Rectal smooth muscle tissue (tissue), 1 donor: ENCODE data around the gene TMEM138.

ENCODE experiments used
- H3K27ac ChIP-seq: one replicate; pipeline ENCODE4 v1.7.0; 2013; ENCODE audit warnings: low read depth, low read length, inconsistent platforms
- H3K27me3 ChIP-seq: one replicate; pipeline ENCODE4 v1.7.0; 2013; ENCODE audit warnings: low read length; ENCODE audit not compliant: control insufficient read depth, insufficient read depth
- H3K36me3 ChIP-seq: one replicate; pipeline ENCODE4 v1.7.0; 2013; ENCODE audit warnings: low read length; ENCODE audit not compliant: control insufficient read depth, insufficient read depth
- H3K4me1 ChIP-seq: one replicate; pipeline ENCODE4 v1.7.0; 2013; ENCODE audit warnings: low read length; ENCODE audit not compliant: control insufficient read depth, insufficient read depth
- H3K4me3 ChIP-seq: one replicate; pipeline ENCODE4 v1.7.0; 2013; ENCODE audit warnings: low read length
- H3K9ac ChIP-seq: one replicate; pipeline ENCODE4 v1.7.0; 2013; ENCODE audit warnings: low read length

TMEM138 gene

DNA sequence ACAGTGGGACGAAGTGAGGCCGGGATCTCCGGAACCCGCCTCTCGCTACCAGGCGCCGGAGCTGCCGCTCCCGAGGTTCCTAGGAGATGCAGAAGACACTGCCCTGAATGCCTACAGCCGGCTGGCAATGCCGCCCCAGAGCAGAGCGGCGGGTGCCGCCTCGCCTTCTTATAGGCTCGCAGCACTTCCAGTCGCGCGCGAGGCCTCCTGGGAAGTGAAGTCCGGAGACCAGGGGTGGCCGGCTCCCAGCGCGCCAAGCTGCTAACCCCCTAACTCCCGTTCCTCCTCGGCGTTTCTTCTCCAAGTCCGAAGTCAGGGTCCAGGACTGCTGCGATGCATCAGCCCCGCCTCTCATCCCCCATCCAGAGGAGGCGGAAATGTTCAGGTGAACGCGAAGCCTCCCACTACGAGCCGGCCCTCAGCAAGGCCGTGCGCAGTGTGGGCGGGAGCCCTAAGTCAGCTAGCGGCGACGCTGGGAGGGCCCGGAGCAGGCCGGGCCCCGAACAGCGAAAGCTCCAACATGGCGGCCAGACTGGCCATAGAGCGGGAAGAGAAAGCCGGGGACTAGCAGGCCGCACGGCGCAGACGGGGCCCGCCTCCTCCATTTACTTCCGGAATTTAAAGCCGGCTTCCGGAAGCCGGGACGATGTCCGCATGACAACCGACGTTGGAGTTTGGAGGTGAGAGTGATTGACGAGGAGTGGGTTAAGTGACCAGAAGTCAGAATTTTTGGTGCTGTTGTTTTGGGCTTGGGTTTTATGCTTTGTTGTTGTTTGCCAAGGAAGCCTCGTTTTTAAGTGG lies at the start of gene TMEM138, which contains the start of gene CYB561A3:
Gene TMEM138 (plus strand): TSS at position 634 of the 801 bp plus-strand sequence. CDS start 2,017 bp downstream, outside the sequence.
Gene CYB561A3 (minus strand): TSS at position 142 of the 801 bp plus-strand sequence. CDS start 5,169 bp downstream, outside the sequence.
- peaks cover 10% of the 10 kb centered on the region for H3K36me3 ChIP-seq
- H3K4me3 ChIP-seq: peak within 1 kb of the TSS; percentile 83
- H3K9ac ChIP-seq: peak within 1 kb of the TSS; percentile 97
- H3K4me1 ChIP-seq: peaks cover 5% of the 10 kb centered on the region
- peak within 1 kb of the TSS; percentile 99 for H3K27ac ChIP-seq
- H3K27me3 ChIP-seq: no peaks in the 10 kb centered on the region

GRCh38 chr11:61315260-61315659 lies 46.9 kb upstream of the TMEM138 start:
- no peaks in the 10 kb centered on the region for H3K4me1 ChIP-seq
- no peak overlapping the region for H3K9ac ChIP-seq
- no peak overlapping the region for H3K4me3 ChIP-seq
- no peaks in the 10 kb centered on the region for H3K27me3 ChIP-seq
- H3K36me3 ChIP-seq: peaks cover 47% of the 10 kb centered on the region
- no peak overlapping the region for H3K27ac ChIP-seq

GRCh38 chr11:61325649-61326414 lies 36.3 kb upstream of the TMEM138 start:
- no peak overlapping the region for H3K4me3 ChIP-seq
- H3K36me3 ChIP-seq: peaks cover 47% of the 10 kb centered on the region
- no peak overlapping the region for H3K27ac ChIP-seq
- no peaks in the 10 kb centered on the region for H3K4me1 ChIP-seq
- no peaks in the 10 kb centered on the region for H3K27me3 ChIP-seq
- H3K9ac ChIP-seq: no peak overlapping the region

GRCh38 chr11:61327669-61328071 lies 34.5 kb upstream of the TMEM138 start:
- no peak overlapping the region for H3K27ac ChIP-seq
- H3K36me3 ChIP-seq: peaks cover 34% of the 10 kb centered on the region
- H3K4me3 ChIP-seq: no peak overlapping the region
- H3K27me3 ChIP-seq: no peaks in the 10 kb centered on the region
- H3K9ac ChIP-seq: no peak overlapping the region
- peaks cover 3% of the 10 kb centered on the region for H3K4me1 ChIP-seq

DNA sequence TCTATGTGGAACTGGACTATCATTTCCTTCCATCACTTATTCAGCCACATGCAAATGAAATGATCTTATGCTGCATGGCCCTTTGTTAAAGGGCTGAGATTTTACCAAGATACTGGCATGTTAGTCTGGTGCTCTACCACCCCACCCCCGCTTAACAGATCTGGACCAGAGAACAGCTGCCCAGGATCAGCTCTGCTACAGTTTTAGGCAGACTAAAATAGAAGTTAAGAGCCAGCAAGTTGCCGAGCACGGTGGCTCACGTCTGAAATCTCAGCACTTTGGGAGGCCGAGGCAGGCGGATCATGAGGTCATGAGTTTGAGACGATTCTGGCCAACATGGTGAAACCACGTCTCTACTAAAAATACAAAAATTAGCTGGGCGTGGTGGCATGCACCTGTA lies 33.8 kb upstream of the TMEM138 start:
- H3K27ac ChIP-seq: no peak overlapping the region
- H3K9ac ChIP-seq: no peak overlapping the region
- H3K4me3 ChIP-seq: no peak overlapping the region
- H3K4me1 ChIP-seq: peaks cover 3% of the 10 kb centered on the region
- H3K36me3 ChIP-seq: peaks cover 28% of the 10 kb centered on the region
- H3K27me3 ChIP-seq: no peaks in the 10 kb centered on the region

- H3K4me1 ChIP-seq: peaks cover 8% of the 10 kb centered on the region
- H3K4me3 ChIP-seq: no peak overlapping the region
- H3K27me3 ChIP-seq: no peaks in the 10 kb centered on the region
- H3K36me3 ChIP-seq: peaks cover 16% of the 10 kb centered on the region
- H3K9ac ChIP-seq: no peak overlapping the region
- no peak overlapping the region for H3K27ac ChIP-seq
Observed at GRCh38 chr11:61329871-61330270, 32.3 kb upstream of the TMEM138 start.

- H3K27ac ChIP-seq: no peak overlapping the region
- peak overlapping the region; percentile 96 for H3K4me3 ChIP-seq
- no peaks in the 10 kb centered on the region for H3K27me3 ChIP-seq
- peaks cover 8% of the 10 kb centered on the region for H3K4me1 ChIP-seq
- no peak overlapping the region for H3K9ac ChIP-seq
- peaks cover 9% of the 10 kb centered on the region for H3K36me3 ChIP-seq
Observed at GRCh38 chr11:61331651-61332050, 30.5 kb upstream of the TMEM138 start.

DNA sequence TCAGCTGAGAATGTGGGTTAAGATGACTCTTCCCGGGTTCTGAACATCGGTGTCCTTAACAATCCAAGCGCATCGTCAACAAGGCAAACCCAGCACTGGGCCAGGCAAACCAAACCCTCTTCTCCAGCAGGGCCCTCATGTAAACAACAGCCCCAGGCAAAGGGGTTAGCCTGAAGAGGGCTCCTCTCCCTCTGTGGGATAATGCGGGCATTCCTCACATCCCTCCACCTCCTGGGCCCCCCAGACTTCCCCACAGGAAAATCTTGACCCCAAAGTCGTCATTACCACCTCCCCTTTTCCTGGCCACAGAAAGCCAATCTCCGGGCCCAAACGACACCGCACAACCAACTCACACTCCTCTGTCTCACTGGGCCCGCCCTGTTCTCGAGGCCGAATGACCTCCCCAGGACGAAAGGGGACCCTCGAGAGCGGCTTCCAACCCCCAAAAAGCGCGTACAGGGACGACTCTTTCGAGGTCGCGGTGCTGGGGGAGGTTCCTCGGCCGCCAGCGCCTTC lies 29.8 kb upstream of the TMEM138 start:
- peak overlapping the region; percentile 87 for H3K27ac ChIP-seq
- no peaks in the 10 kb centered on the region for H3K27me3 ChIP-seq
- H3K36me3 ChIP-seq: peaks cover 9% of the 10 kb centered on the region
- H3K4me1 ChIP-seq: peaks cover 8% of the 10 kb centered on the region
- H3K4me3 ChIP-seq: peak overlapping the region; percentile 96
- peak overlapping the region; percentile 95 for H3K9ac ChIP-seq

- peak within 1 kb of the TSS; percentile 87 for H3K27ac ChIP-seq
- H3K36me3 ChIP-seq: peaks cover 9% of the 10 kb centered on the region
- peak within 1 kb of the TSS; percentile 96 for H3K4me3 ChIP-seq
- H3K9ac ChIP-seq: peak within 1 kb of the TSS; percentile 96
- H3K4me1 ChIP-seq: peaks cover 8% of the 10 kb centered on the region
- no peaks in the 10 kb centered on the region for H3K27me3 ChIP-seq
Observed at GRCh38 chr11:61332797-61333549, 29.2 kb upstream of the TMEM138 start, which contains the start of the genes DDB1 and TKFC. TSS of gene DDB1 (minus strand) at chr11:61333105. CDS start at chr11:61332968, 137 bp downstream. TSS of gene TKFC (plus strand) at chr11:61333228. CDS start at chr11:61334729, 1,501 bp downstream.

- peak overlapping the region; percentile 87 for H3K27ac ChIP-seq
- H3K4me3 ChIP-seq: peak overlapping the region; percentile 96
- H3K9ac ChIP-seq: peak overlapping the region; percentile 96
- H3K4me1 ChIP-seq: peaks cover 8% of the 10 kb centered on the region
- no peaks in the 10 kb centered on the region for H3K27me3 ChIP-seq
- H3K36me3 ChIP-seq: peaks cover 9% of the 10 kb centered on the region
Observed at GRCh38 chr11:61333550-61334433, 28.4 kb upstream of the TMEM138 start.
